Measurements from ENCODE around the gene LINS1.

- TF ChIP-seq CTCF (IDR thresholded peaks at IDR 0.05) (no peak), POLR2AphosphoS5 (IDR thresholded peaks at IDR 0.05; ENCODE audit: insufficient read depth in 1 of 2, low read depth in 1 of 2) (no peak)
Measured at GRCh38 chr15:100648951-100649350, 47.0 kb upstream of the LINS1 start.
